Hindlimb muscle (tissue), 1 donor: Measurements from ENCODE around the gene DENND5A. TPM values are rescaled to one million over a fixed set of nuclear protein-coding genes. Genes with fewer than 3 reads are reported as not detected.
"Not testable (repeated sequence)": the region's sequence is repeated elsewhere in the genome, so short reads cannot be mapped to it uniquely, and the experiment has no call there.

ENCODE experiments used
- DNase-seq: peaks from one replicate; pipeline ENCODE4 v3.0.0-alpha.2; 2013
- polyA plus RNA-seq: library from polyadenylated mRNA; unstranded; fragments of 120-200 nt; gene quantifications from one replicate; pipeline ENCODE4 v1.2.1, GENCODE V29; 2013; ENCODE audit not compliant: insufficient read length

Gene DENND5A
- polyA plus RNA-seq, 1 donor = 68.0 TPM

GRCh38 chr11:9210922-9211320 is 54.2 kb downstream of the DENND5A start:
- no peak for DNase-seq

GRCh38 chr11:9210224-9210921 is 54.8 kb downstream of the DENND5A start:
- DNase-seq = no peak

GRCh38 chr11:9209604-9210003 is 55.5 kb downstream of the DENND5A start:
- not testable (repeated sequence) for DNase-seq

GRCh38 chr11:9208726-9209501 is 56.2 kb downstream of the DENND5A start:
- no peak for DNase-seq

GRCh38 chr11:9207229-9207628 is 57.9 kb downstream of the DENND5A start:
- DNase-seq = no peak

GRCh38 chr11:9206496-9206895 is 58.7 kb downstream of the DENND5A start:
- no peak for DNase-seq

GRCh38 chr11:9203691-9204311 is 61.3 kb downstream of the DENND5A start:
- DNase-seq = peak; percentile 6

- no peak for DNase-seq
Measured at GRCh38 chr11:9201372-9202162, 63.6 kb downstream of the DENND5A start.

GRCh38 chr11:9200471-9200870 is 64.7 kb downstream of the DENND5A start:
- DNase-seq = no peak

- DNase-seq = no peak
Measured at GRCh38 chr11:9193316-9193715, 71.8 kb downstream of the DENND5A start.

GRCh38 chr11:9192561-9192960 is 72.6 kb downstream of the DENND5A start:
- no peak for DNase-seq

GRCh38 chr11:9190326-9191016 is 74.7 kb downstream of the DENND5A start:
- DNase-seq = not testable (repeated sequence)

GRCh38 chr11:9188860-9189259 is 76.3 kb downstream of the DENND5A start:
- DNase-seq = not testable (repeated sequence)

- no peak for DNase-seq
Measured at GRCh38 chr11:9187616-9188015, 77.5 kb downstream of the DENND5A start.

GRCh38 chr11:9184516-9184915 is 80.6 kb downstream of the DENND5A start:
- no peak for DNase-seq

- no peak for DNase-seq
Measured at GRCh38 chr11:9182180-9182871, 82.8 kb downstream of the DENND5A start.

- no peak for DNase-seq
Measured at GRCh38 chr11:9180784-9181183, 84.4 kb downstream of the DENND5A start.

GRCh38 chr11:9179141-9179540 is 86.0 kb downstream of the DENND5A start:
- no peak for DNase-seq

GRCh38 chr11:9178716-9179115 is 86.4 kb downstream of the DENND5A start:
- DNase-seq = no peak

GRCh38 chr11:9177438-9178091 is 87.6 kb downstream of the DENND5A start:
- no peak for DNase-seq

- no peak for DNase-seq
Measured at GRCh38 chr11:9176550-9176949, 88.6 kb downstream of the DENND5A start.
